Measurements from ENCODE around the gene FUT7.
"Not testable (repeated sequence)": the region's sequence is repeated elsewhere in the genome, so short reads cannot be mapped to it uniquely, and the experiment has no call there.

The FUT7 gene

DNA sequence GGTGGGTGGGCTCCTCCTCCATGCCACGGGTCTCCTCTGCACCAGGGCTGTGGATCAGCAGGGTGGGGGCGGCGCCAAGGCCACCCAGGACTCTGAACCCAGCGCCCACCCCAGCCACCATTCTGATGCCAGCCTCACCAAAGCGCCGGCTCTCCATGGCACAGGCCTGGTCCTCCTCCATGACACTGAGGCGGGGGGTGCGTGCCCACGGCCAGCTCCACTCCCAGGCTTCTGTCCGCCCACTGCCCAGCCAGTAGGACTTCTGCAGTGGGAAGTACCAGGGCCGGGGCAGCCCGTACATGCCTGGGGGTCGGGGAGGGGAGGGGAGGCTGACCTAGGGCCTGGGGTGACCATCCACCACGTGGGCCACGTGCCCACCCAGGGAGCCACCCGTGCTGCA is 15.5 kb downstream of the FUT7 start:
- FAIRE-seq: no peak

DNA sequence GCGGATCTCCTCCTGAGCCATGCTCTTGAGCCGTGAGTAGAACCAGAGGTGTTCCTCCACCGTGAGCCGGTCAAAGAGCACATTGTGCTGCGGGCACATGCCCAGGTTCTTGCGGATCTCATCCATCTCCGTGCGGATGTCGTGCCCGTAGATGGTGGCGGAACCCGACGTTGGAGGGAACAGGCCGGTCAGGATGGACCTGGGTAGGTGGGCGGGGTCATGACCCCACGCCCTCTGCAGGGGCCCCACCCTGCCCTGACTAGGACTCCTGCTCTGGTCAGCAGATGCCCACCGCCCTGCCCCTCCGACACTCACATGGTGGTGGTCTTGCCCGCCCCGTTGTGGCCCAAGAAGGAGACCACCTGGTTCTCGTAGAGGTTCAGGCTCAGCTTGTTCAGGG is 15.9 kb downstream of the FUT7 start:
- no peak for FAIRE-seq

GRCh38 chr9:137015540-137015930 is 16.4 kb downstream of the FUT7 start:
- FAIRE-seq: no peak

DNA sequence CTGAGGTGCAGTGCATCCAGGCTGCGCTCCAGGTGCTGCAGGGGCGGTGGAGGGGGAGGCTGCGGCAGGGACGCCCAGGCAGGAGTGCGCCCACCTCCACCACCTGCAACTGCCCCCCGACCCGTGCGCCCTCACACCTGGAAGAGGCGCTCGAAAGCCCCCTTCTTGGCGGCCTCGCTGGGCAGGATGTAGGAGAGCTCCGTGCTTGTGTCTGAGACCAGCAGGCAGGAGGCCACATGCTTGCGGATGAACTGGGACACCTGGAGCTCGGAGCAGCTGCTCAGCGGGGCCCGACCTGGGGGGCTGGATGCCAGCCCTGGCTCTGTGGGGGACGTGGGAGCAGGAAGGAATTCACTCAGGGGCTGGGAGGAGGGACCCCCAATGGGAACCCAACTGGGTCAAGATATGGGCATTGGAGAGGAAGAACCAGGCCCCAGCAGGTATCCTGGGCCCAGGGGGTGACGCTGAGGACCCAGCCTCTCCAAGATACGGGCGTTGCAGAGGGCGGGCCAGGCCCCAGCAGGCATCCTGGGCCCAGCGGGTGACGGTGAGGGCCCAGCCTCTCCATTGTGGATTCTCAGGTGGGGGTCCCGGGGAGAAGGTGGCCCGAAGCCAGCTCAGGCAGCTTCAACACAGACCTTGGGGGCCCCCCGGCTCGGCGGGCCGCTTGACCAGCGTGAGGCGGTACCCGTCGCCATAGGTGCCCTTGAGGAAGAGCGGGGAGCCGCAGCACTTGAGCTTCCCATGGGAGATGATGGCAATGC is 16.9 kb downstream of the FUT7 start:
- FAIRE-seq: no peak

DNA sequence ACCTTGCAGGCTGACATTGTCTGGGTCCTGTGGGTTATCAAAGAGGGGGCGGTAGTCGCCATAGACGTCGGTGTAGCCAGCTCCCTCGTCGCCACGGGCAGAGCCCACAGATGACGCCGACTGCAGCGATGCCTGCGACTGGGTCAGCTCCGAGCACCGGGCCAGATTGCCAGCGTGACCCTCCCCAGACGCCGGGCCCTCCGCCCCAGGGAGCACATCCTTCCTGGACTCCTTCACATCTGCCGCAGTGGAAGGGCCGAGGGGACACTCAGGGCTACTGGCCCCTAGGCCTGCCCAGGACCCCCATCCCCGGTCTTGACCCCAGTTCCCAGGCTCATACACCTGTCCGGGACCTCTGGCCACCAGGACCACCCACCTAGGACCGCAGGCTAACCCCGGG is 17.7 kb downstream of the FUT7 start:
- FAIRE-seq: no peak

DNA sequence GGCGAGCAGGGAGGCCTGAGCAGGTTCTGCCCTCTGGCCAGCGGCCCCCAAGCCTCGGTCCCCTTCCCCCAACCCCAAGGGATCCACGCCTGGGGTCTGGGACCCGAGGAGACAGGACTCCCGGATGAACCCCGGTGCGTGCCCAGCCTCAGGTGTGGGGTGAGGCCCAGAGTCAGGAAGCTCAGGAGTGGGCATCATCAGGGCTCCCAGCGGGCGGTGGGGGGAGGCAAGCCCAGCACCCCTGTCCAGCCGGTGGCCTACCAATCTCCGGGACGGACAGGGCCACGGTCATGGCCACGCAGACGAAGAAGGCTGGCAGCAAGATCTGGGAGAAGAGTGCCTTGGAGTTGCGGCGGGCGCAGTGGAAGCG is 18.3 kb downstream of the FUT7 start:
- FAIRE-seq: no peak

DNA sequence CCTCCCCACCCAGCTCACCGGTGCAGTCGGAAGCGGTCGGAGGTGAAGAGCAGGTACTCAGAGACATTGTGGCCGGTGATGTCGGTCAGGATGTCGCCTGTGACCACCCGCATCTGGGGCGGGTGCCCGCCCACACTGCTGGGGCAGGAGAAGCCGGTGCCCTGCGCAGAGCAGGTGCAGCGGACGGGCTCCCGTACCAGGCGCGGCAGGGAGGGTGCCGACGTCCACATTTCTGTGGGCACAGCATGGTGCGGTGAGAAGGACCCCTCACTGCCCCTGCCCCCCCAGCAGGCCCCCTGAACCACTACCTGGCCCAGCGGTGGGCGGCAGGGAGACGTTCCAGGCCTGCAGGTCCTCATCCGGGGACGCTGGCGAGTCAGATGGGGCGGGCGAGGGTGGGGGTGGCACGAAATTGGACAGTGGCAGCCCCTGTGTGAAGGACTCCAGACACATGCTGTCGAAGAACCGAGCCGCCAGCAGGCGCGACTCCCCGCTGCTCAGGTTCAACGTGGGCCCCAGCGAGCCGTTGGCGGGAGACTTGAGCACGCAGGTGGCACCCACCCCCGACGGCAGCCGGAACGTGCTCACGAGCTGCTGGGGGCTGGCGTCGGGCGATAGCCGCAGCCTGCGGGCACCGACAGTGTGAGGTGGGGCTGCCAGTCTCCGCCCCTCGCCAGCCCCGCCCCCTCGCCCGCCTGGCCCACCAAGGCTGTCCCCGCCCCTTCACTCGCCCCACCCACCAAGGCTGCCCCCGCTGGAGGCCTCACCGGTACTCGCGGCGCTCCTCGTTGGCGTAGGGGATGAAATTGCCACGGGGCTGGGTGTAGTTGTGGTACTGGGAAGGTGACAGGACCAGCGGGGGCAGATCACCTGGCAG is 19.0 kb downstream of the FUT7 start:
- FAIRE-seq: no peak

DNA sequence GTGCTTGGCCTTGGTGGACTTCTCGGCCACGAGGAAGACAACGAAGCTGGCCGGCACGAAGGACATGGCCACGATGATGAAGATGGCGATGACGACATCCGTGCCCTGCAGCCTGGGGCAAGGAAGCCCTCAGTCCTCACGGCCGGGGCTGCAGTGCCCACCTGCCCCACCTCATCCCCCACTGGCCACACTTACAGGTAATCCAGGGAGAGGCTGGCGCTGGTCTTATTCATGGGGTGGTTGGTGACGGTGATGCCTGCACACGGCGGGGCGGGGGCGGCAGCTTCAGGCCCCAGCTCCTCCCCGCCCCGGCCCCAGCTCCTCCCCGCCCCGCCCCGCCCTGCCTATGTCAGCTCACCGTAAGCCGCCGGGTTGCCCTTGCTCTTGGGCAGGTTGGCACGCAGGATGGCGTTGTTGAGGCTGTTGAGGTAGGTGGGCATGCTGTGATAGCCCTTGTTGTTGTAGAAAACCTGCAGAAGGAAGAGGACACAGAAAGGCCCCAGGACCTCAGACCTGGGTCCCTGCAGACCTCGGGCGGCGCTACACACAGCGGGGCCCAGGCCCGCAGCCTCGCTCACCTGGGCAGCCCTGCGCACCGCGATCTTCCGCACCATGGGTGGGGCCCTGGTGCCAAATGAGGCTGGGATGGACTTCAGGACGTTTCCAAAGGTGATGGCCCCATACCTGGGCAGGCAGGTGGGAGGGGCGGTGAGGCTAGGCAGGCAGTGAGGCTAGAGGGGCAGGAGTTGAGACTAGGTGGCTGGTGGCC is 19.8 kb downstream of the FUT7 start:
- FAIRE-seq: no peak

- no peak for FAIRE-seq
Observed at GRCh38 chr9:137011156-137011555, 20.7 kb downstream of the FUT7 start.

DNA sequence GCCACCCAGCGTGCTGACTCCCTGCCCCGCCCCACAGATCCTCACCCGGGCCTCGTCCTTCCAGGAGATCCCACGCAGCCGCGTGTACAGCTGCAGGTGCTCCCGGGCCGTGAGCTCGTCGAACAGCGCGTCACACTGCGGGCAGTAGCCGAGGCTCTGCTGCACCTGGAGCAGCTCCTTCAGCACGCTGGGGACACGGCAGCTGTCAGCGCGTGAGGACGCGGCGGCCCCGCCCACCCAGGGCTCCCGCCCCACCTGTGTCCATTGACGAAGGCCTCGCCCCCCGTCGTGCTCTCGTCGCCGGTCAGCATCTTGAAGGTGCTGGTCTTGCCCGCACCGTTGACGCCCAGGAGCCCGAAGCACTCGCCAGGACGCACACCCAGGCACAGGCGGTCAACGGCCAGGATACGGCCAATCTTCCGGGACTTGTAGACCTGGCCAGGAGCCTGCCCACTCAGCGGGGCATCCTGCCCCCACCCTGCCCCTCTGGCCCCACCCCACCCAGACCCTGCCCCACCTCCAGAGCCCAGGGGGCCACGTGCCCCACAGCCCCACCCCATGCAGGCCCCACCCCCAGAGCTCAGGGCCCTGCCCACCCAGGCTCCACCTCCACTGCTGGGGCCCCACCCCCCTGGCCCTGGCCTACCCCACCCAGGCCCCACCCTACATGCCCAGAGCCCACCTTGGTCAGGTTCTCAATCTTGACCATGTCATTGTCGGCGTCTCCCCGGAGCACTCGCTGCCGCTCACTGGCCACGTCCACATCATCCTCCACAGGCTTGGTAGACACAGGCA is 21.8 kb downstream of the FUT7 start:
- no peak for FAIRE-seq

DNA sequence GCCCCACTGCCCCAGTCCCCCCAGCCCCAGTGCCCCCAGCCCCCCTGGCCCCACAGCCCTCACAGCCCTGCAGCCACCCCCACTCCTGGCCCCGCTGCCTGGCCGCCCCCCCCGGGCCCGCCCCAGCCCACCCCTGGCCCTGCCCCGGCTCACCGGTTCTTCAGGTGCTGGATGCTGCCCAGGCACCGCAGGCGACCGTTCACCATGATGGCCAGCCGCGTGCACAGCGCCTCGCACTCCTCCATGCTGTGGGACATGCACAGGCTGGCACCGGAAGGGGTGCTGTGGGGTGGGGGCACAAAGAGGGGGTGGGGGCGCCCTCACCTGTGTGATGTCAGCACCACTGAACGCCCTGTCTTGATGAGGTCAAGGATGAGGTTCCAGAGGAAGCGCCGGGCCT is 22.7 kb downstream of the FUT7 start:
- FAIRE-seq: no peak

GRCh38 chr9:137008312-137008711 is 23.6 kb downstream of the FUT7 start:
- FAIRE-seq: no peak

DNA sequence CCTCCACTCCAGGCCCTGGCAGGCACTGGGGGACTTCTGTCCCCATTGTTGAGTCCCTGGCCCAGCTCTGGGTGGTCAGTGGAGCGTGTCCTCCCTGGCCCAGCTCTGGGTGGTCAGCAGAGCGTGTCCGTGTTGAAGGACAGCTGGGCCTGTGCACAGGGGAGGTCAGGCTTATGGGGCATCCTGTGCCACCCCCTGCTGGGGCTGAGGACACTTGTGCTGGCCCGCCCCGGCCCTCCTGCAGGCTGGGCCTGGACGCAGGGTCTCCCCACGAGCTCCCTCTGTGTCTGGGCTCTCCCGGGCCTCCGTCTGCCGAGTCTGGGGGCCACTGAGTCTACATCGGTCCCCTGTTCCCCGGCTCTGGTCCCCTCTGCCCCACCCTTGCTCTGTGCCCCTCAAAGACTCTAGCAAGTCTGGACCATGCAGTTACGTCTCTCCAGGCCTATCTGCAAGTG is 24.0 kb downstream of the FUT7 start:
- FAIRE-seq: no peak

DNA sequence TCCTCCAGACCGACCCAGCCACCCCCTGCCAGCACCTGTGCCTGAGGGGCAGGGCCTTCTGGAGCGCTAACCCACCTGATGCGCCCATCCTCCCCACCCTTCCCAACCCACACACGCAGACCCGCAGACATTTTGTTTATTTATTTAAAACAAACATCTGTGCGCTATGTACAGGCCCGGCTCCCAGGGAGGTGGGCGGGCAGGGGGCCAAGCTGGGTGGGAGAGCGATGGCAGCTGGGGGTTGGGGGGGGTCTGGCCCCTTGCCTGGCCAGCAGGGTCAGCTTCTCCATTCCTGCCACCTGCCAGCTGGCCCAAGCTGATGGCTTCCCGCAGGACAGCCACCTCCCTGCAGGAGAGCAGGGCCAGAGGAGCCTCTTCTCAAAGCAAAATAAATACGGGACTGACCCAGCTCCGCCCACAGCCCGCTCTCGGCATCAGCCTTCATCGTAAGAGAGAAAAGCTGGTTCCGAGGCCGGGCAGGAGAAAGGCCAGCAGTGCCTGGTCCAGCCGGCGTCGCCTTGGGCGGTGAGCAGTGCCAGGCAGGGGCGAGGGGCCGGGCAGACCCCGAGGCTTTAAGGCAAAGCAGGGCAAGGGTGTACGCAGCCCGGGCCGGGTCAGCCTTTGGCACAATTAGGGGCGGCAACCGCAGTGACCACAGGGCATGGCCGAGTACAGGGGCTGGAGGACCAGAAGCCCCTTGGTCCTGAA is 24.6 kb downstream of the FUT7 start:
- no peak for FAIRE-seq

DNA sequence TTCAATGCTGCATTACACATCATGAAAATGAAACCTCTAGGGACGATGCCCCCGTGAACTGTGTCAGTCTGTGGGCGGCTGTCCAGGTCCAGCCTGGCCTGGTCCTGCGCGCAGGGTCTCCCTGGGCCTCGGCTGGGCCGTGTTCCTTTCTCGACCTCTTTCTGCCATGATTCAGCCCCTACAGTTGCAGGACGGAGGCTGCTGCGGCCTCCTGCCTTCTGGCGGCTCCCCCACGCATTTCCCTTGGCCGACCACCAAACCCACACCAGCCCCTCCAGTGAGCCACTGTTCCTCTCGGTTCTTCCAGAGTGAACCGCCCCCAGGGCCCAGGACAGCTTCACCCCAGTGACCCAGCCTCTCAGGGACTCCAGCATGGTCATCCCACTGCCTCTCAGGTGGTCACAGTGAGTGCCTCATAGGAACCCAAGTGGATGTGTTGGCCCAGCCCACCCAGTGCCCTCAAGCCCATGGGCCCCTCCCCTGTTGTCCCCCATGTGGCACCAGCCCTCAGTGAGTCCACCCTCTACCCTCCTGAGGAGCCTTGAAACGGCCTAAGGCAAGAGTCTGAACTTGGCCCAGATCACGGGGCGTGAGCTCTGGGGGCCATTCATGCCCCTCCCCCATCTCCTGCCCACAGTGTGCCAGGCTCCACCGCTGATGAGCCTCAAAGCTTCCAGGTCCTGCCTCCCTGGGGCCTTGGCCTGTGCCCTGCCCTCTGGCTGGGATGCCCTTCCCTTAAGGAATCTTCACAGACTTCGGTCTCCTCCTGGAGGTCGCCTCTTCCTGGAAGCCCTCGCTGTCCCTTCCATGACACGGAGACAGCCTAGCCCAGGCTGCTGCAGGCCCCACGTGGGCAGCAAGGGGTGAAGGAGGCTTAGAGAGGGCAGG is 25.5 kb downstream of the FUT7 start:
- no peak for FAIRE-seq

DNA sequence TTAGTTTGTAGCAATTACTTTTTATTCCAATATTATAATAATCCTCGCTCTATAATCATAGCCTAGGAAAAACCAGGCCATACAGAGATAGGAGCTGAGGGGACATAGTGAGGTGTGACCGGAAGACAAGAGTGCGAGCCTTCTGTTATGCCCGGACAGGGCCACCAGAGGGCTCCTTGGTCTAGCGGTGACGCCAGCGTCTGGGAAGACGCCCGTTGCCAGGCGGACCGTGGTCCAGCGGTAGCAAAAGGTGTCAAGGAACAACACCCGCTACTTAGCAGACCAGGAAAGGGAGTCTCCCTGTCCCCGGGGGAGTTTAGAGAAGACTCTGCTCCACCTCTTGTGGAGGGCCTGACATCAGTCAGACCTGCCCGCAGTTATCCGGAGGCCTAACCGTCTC is 27.6 kb downstream of the FUT7 start:
- not testable (repeated sequence) for FAIRE-seq

- no peak for FAIRE-seq
Observed at GRCh38 chr9:137002646-137003041, 29.2 kb downstream of the FUT7 start.

GRCh38 chr9:137001857-137002645 is 29.8 kb downstream of the FUT7 start:
- FAIRE-seq: no peak

- FAIRE-seq: no peak
Observed at GRCh38 chr9:137000177-137000930, 31.5 kb downstream of the FUT7 start.

All from G401.6 (cell line).